Measurements from ENCODE around the gene DZIP1.

The DZIP1 gene

GRCh38 chr13:95620825-95621498 lies 23.5 kb downstream of the DZIP1 start:
- 0 out of 2 replicates have a peak, but pooled peaks cover 7% of the 10 kb centered on the region for H3K27me3 ChIP-seq (ENCODE audit: insufficient read depth, low read length)
- no peak overlapping the region for H3K9ac ChIP-seq (ENCODE audit: low read length)
- H2AFZ ChIP-seq (ENCODE audit: low read length): no peak overlapping the region
- H3K4me2 ChIP-seq (ENCODE audit: low read length): no peak overlapping the region
- TF ChIP-seq CTCF (IDR thresholded peaks at IDR 0.05; ENCODE audit: low read length): no peak
- TF ChIP-seq EZH2 (IDR thresholded peaks at IDR 0.05; ENCODE audit: borderline replicate concordance, low read length): no peak
- no peaks in the 10 kb centered on the region for H3K9me2 ChIP-seq (ENCODE audit: low read depth, low read length)
- no peaks in the 10 kb centered on the region for H3K9me3 ChIP-seq (ENCODE audit: low read length)
- no peaks in the 10 kb centered on the region for H3K36me3 ChIP-seq (ENCODE audit: insufficient read depth, low read length)
- no peaks in the 10 kb centered on the region for H3K4me1 ChIP-seq (ENCODE audit: insufficient read depth, low read length, severe bottlenecking)
- no peak overlapping the region for H3K27ac ChIP-seq (ENCODE audit: low read depth, low read length, poor library complexity, severe bottlenecking)
- H3K4me3 ChIP-seq (ENCODE audit: low read depth, low read length, poor library complexity, severe bottlenecking): no peak overlapping the region
- no peaks in the 10 kb centered on the region for H3K79me2 ChIP-seq (ENCODE audit: insufficient read depth, low read length)
- H3F3A ChIP-seq (ENCODE audit: insufficient read depth, low read length): no peaks in the 10 kb centered on the region
- no peaks in the 10 kb centered on the region for H4K20me1 ChIP-seq (ENCODE audit: insufficient read depth, low read length)

GRCh38 chr13:95620030-95620824 lies 24.3 kb downstream of the DZIP1 start:
- no peaks in the 10 kb centered on the region for H3K79me2 ChIP-seq (ENCODE audit: insufficient read depth, low read length)
- no peaks in the 10 kb centered on the region for H3K9me2 ChIP-seq (ENCODE audit: low read depth, low read length)
- no peak overlapping the region for H2AFZ ChIP-seq (ENCODE audit: low read length)
- no peaks in the 10 kb centered on the region for H3F3A ChIP-seq (ENCODE audit: insufficient read depth, low read length)
- H3K4me1 ChIP-seq (ENCODE audit: insufficient read depth, low read length, severe bottlenecking): no peaks in the 10 kb centered on the region
- no peaks in the 10 kb centered on the region for H3K36me3 ChIP-seq (ENCODE audit: insufficient read depth, low read length)
- H3K4me3 ChIP-seq (ENCODE audit: low read depth, low read length, poor library complexity, severe bottlenecking): no peak overlapping the region
- H3K9ac ChIP-seq (ENCODE audit: low read length): no peak overlapping the region
- H3K27ac ChIP-seq (ENCODE audit: low read depth, low read length, poor library complexity, severe bottlenecking): no peak overlapping the region
- H4K20me1 ChIP-seq (ENCODE audit: insufficient read depth, low read length): no peaks in the 10 kb centered on the region
- TF ChIP-seq EZH2 (IDR thresholded peaks at IDR 0.05; ENCODE audit: borderline replicate concordance, low read length) (no peak), CTCF (IDR thresholded peaks at IDR 0.05; ENCODE audit: low read length) (no peak)
- H3K27me3 ChIP-seq (ENCODE audit: insufficient read depth, low read length): 0 out of 2 replicates have a peak, but pooled peaks cover 7% of the 10 kb centered on the region
- no peak overlapping the region for H3K4me2 ChIP-seq (ENCODE audit: low read length)
- H3K9me3 ChIP-seq (ENCODE audit: low read length): no peaks in the 10 kb centered on the region

GRCh38 chr13:95615539-95615938 lies 29.0 kb downstream of the DZIP1 start:
- no peaks in the 10 kb centered on the region for H3K9me3 ChIP-seq (ENCODE audit: low read length)
- H4K20me1 ChIP-seq (ENCODE audit: insufficient read depth, low read length): no peaks in the 10 kb centered on the region
- TF ChIP-seq CTCF (IDR thresholded peaks at IDR 0.05; ENCODE audit: low read length): no peak
- TF ChIP-seq EZH2 (IDR thresholded peaks at IDR 0.05; ENCODE audit: borderline replicate concordance, low read length): no peak
- H3K4me2 ChIP-seq (ENCODE audit: low read length): no peak overlapping the region
- H3K9ac ChIP-seq (ENCODE audit: low read length): no peak overlapping the region
- H3K4me3 ChIP-seq (ENCODE audit: low read depth, low read length, poor library complexity, severe bottlenecking): no peak overlapping the region
- no peak overlapping the region for H3K27ac ChIP-seq (ENCODE audit: low read depth, low read length, poor library complexity, severe bottlenecking)
- H2AFZ ChIP-seq (ENCODE audit: low read length): no peak overlapping the region
- 0 out of 2 replicates have a peak, but pooled peaks cover 7% of the 10 kb centered on the region for H3K27me3 ChIP-seq (ENCODE audit: insufficient read depth, low read length)
- no peaks in the 10 kb centered on the region for H3K79me2 ChIP-seq (ENCODE audit: insufficient read depth, low read length)
- H3F3A ChIP-seq (ENCODE audit: insufficient read depth, low read length): no peaks in the 10 kb centered on the region
- no peaks in the 10 kb centered on the region for H3K9me2 ChIP-seq (ENCODE audit: low read depth, low read length)
- no peaks in the 10 kb centered on the region for H3K36me3 ChIP-seq (ENCODE audit: insufficient read depth, low read length)
- no peaks in the 10 kb centered on the region for H3K4me1 ChIP-seq (ENCODE audit: insufficient read depth, low read length, severe bottlenecking)
